Activated T-helper 17 cell treated with anti-CD3 and anti-CD28 coated beads, Interleukin-2, amount 50 U/mL, for 72 hours (primary cell): ENCODE measurements around the gene FAM221A. TPM values are rescaled to one million over a fixed set of nuclear protein-coding genes. Genes with fewer than 3 reads are reported as not detected.
"Not testable (repeated sequence)": the region's sequence is repeated elsewhere in the genome, so short reads cannot be mapped to it uniquely, and the experiment has no call there.

Source experiments
- ATAC-seq: fragments of 150-1000 bp; cut with Tn5 transposase; replicated peaks from 2 replicates; pipeline ENCODE4 v1.10.0; 2021; ENCODE audit warnings: mild to moderate bottlenecking, moderate library complexity
- H3K27ac Mint-ChIP-seq: one replicate; pipeline ENCODE4 v1.8.0; 2022; ENCODE audit warnings: mixed read lengths
- H3K27me3 Mint-ChIP-seq: one replicate; pipeline ENCODE4 v1.8.0; 2022; ENCODE audit warnings: mixed read lengths
- H3K36me3 Mint-ChIP-seq: one replicate; pipeline ENCODE4 v1.8.0; 2022; ENCODE audit warnings: low read depth, mild to moderate bottlenecking, mixed read lengths
- H3K4me1 Mint-ChIP-seq: one replicate; pipeline ENCODE4 v1.8.0; 2022; ENCODE audit warnings: mixed read lengths
- H3K4me3 Mint-ChIP-seq: one replicate; pipeline ENCODE4 v1.8.0; 2022; ENCODE audit warnings: mild to moderate bottlenecking, mixed read lengths
- H3K9me3 Mint-ChIP-seq: one replicate; pipeline ENCODE4 v1.8.0; 2022; ENCODE audit warnings: mixed read lengths
- total RNA-seq, 2 donors: library from RNA; stranded (reverse); gene quantifications; one replicate each; pipeline ENCODE4 v1.2.3, GENCODE V29; 2022

FAM221A gene
- total RNA-seq, 2 donors from 2014 or later = 5.9 to 8.3 TPM

GRCh38 chr7:23715099-23715498 lies 35.1 kb downstream of the FAM221A start:
- no peak overlapping the region for H3K4me3 Mint-ChIP-seq
- no peak for ATAC-seq
- H3K27me3 Mint-ChIP-seq = no peaks in the 10 kb centered on the region
- H3K9me3 Mint-ChIP-seq = no peaks in the 10 kb centered on the region
- H3K4me1 Mint-ChIP-seq = no peaks in the 10 kb centered on the region
- H3K36me3 Mint-ChIP-seq = no peaks in the 10 kb centered on the region
- H3K27ac Mint-ChIP-seq = no peak overlapping the region

GRCh38 chr7:23717788-23718187 lies 37.8 kb downstream of the FAM221A start:
- Mint-ChIP-seq H3K4me1 (no peaks in the 10 kb centered on the region), H3K27ac (no peak overlapping the region), H3K4me3 (no peak overlapping the region), H3K9me3 (no peaks in the 10 kb centered on the region), H3K36me3 (no peaks in the 10 kb centered on the region), H3K27me3 (no peaks in the 10 kb centered on the region)
- no peak for ATAC-seq

GRCh38 chr7:23721456-23721855 lies 41.5 kb downstream of the FAM221A start:
- no peak overlapping the region for H3K4me3 Mint-ChIP-seq
- no peaks in the 10 kb centered on the region for H3K9me3 Mint-ChIP-seq
- no peak for ATAC-seq
- no peaks in the 10 kb centered on the region for H3K27me3 Mint-ChIP-seq
- no peaks in the 10 kb centered on the region for H3K4me1 Mint-ChIP-seq
- no peaks in the 10 kb centered on the region for H3K36me3 Mint-ChIP-seq
- H3K27ac Mint-ChIP-seq = no peak overlapping the region

- not testable (repeated sequence) for H3K27ac Mint-ChIP-seq, H3K4me1 Mint-ChIP-seq, H3K27me3 Mint-ChIP-seq, H3K36me3 Mint-ChIP-seq, ATAC-seq, H3K9me3 Mint-ChIP-seq, H3K4me3 Mint-ChIP-seq
Observed at GRCh38 chr7:23722587-23723216, 42.7 kb downstream of the FAM221A start.

- H3K4me1 Mint-ChIP-seq, H3K27ac Mint-ChIP-seq, H3K36me3 Mint-ChIP-seq, H3K27me3 Mint-ChIP-seq, ATAC-seq, H3K9me3 Mint-ChIP-seq, H3K4me3 Mint-ChIP-seq: not testable (repeated sequence)
Observed at GRCh38 chr7:23724113-23724512, 44.1 kb downstream of the FAM221A start.

GRCh38 chr7:23742051-23742450 lies 62.1 kb downstream of the FAM221A start:
- H3K9me3 Mint-ChIP-seq = peaks cover 16% of the 10 kb centered on the region
- no peak for ATAC-seq
- H3K4me1 Mint-ChIP-seq = no peaks in the 10 kb centered on the region
- H3K27ac Mint-ChIP-seq = no peak overlapping the region
- H3K4me3 Mint-ChIP-seq = no peak overlapping the region
- no peaks in the 10 kb centered on the region for H3K36me3 Mint-ChIP-seq
- no peaks in the 10 kb centered on the region for H3K27me3 Mint-ChIP-seq

GRCh38 chr7:23743226-23743625 lies 63.2 kb downstream of the FAM221A start:
- Mint-ChIP-seq H3K27me3 (no peaks in the 10 kb centered on the region), H3K9me3 (peaks cover 22% of the 10 kb centered on the region), H3K4me1 (no peaks in the 10 kb centered on the region), H3K36me3 (no peaks in the 10 kb centered on the region), H3K27ac (no peak overlapping the region), H3K4me3 (no peak overlapping the region)
- no peak for ATAC-seq

- ATAC-seq = no peak
- Mint-ChIP-seq H3K4me3 (no peak overlapping the region), H3K27ac (no peak overlapping the region), H3K4me1 (no peaks in the 10 kb centered on the region), H3K9me3 (peaks cover 23% of the 10 kb centered on the region), H3K36me3 (no peaks in the 10 kb centered on the region), H3K27me3 (no peaks in the 10 kb centered on the region)
Observed at GRCh38 chr7:23746629-23747028, 66.6 kb downstream of the FAM221A start.

- H3K9me3 Mint-ChIP-seq = peaks cover 7% of the 10 kb centered on the region
- no peaks in the 10 kb centered on the region for H3K36me3 Mint-ChIP-seq
- no peaks in the 10 kb centered on the region for H3K4me1 Mint-ChIP-seq
- no peaks in the 10 kb centered on the region for H3K27me3 Mint-ChIP-seq
- H3K4me3 Mint-ChIP-seq = no peak overlapping the region
- no peak overlapping the region for H3K27ac Mint-ChIP-seq
- ATAC-seq = no peak
Observed at GRCh38 chr7:23751852-23752251, 71.9 kb downstream of the FAM221A start.

Other genes with a start within 250 kb of the FAM221A start
- gene IGF2BP3, start 209.7 kb upstream of the FAM221A start, total RNA-seq = under 1 TPM; 0.42 to 0.67 TPM
- gene TRA2A, start 148.2 kb upstream of the FAM221A start, total RNA-seq = 100 to 1,000 TPM; 116 to 127 TPM
- gene CCDC126, start 82.8 kb upstream of the FAM221A start, total RNA-seq = 1 to 10 TPM; 7.8 to 8.1 TPM
- gene STK31, start 30.0 kb downstream of the FAM221A start, total RNA-seq = under 1 TPM; 0.19 to 0.52 TPM